IPS-18a (cell line): ENCODE measurements around the gene ATG16L1.
"Not testable (repeated sequence)": the region's sequence is repeated elsewhere in the genome, so short reads cannot be mapped to it uniquely, and the experiment has no call there.

Experiments used
- H3K27ac ChIP-seq: one replicate; pipeline ENCODE4 v1.5.1; 2013; ENCODE audit warnings: low read length
- H3K27me3 ChIP-seq: one replicate; pipeline ENCODE4 v1.6.1; 2013; ENCODE audit warnings: mild to moderate bottlenecking, low read length; ENCODE audit not compliant: control insufficient read depth, insufficient read depth
- H3K36me3 ChIP-seq: one replicate; pipeline ENCODE4 v1.6.1; 2013; ENCODE audit warnings: low read depth, low read length; ENCODE audit not compliant: control insufficient read depth
- H3K4me1 ChIP-seq: one replicate; pipeline ENCODE4 v1.6.1; 2013; ENCODE audit warnings: low read depth, low read length; ENCODE audit not compliant: control insufficient read depth
- H3K4me3 ChIP-seq: one replicate; pipeline ENCODE4 v1.5.1; 2013; ENCODE audit warnings: low read length
- H3K9ac ChIP-seq: one replicate; pipeline ENCODE4 v1.6.1; 2013; ENCODE audit warnings: mild to moderate bottlenecking, low read length, moderate library complexity
- H3K9me3 ChIP-seq: one replicate; pipeline ENCODE4 v1.6.1; 2013; ENCODE audit warnings: low read depth, low read length; ENCODE audit not compliant: control insufficient read depth

ATG16L1 gene

DNA sequence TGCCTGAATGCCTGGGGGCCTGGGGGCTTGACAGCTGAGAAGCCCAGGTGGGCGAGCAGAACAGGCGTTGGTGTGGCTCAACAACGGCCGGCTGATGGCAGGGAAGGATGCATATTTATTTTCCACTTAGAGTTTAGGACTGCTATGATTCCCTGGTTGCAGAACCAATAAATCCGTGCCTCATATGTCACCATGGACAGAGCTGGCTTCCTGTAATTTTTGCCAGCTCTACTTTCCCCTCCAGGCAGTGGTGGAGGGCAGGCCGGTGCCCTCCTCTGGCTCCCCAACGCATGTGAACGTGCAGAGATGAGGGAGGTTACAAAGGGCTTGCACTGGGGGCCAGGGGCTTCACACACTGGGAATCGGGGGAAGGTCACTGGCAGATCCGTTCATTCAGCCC lies 74.3 kb downstream of the ATG16L1 start:
- Histone ChIP-seq H3K27me3 (peaks cover 42% of the 10 kb centered on the region), H3K9me3 (no peaks in the 10 kb centered on the region), H3K27ac (no peak overlapping the region), H3K9ac (no peak overlapping the region), H3K4me3 (no peak overlapping the region), H3K4me1 (peaks cover 16% of the 10 kb centered on the region), H3K36me3 (no peaks in the 10 kb centered on the region)

DNA sequence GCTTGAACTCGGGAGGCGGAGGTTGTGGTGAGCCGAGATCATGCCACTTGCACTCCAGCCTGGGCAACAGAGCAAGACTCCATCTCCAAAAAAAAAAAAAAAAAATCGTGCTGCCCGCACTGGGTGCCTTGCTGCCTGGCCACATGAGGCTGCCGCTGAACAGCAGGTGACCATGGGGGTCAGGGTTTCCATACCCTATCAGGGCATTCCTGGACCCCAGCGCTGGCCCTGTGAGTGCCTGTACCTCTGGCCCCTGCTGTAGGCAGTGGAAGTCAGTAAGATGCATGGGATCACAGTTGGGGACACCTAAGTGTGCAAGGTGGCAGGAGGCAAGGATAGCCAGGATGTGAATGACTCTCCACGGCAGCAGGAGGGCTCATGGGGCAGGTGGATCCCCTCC lies 75.0 kb downstream of the ATG16L1 start:
- peaks cover 49% of the 10 kb centered on the region for H3K27me3 ChIP-seq
- no peak overlapping the region for H3K27ac ChIP-seq
- H3K4me1 ChIP-seq: peaks cover 16% of the 10 kb centered on the region
- H3K4me3 ChIP-seq: no peak overlapping the region
- H3K9me3 ChIP-seq: no peaks in the 10 kb centered on the region
- H3K36me3 ChIP-seq: no peaks in the 10 kb centered on the region
- H3K9ac ChIP-seq: no peak overlapping the region

DNA sequence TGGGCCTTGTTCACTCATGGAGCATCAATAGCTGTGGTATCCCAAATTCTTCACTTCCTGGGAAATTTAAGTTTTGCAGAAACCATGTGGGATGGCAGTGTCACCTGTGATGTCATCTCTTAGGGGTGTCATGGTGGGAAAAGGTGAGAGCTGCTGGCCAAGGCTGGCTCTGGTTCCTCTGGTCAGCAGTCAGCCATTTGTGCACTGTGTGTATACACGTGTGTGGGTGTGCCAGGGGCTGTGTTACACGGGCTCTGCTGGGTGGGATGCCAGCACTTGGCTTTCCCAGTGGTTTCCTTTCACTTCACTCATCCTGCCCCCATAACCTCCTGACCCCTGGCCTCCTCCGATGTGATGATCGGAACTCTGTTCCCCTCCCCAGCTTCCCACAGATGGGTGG lies 77.4 kb downstream of the ATG16L1 start:
- H3K27me3 ChIP-seq: peaks cover 73% of the 10 kb centered on the region
- H3K36me3 ChIP-seq: no peaks in the 10 kb centered on the region
- H3K9me3 ChIP-seq: no peaks in the 10 kb centered on the region
- H3K9ac ChIP-seq: no peak overlapping the region
- H3K27ac ChIP-seq: no peak overlapping the region
- H3K4me3 ChIP-seq: no peak overlapping the region
- H3K4me1 ChIP-seq: peaks cover 16% of the 10 kb centered on the region

DNA sequence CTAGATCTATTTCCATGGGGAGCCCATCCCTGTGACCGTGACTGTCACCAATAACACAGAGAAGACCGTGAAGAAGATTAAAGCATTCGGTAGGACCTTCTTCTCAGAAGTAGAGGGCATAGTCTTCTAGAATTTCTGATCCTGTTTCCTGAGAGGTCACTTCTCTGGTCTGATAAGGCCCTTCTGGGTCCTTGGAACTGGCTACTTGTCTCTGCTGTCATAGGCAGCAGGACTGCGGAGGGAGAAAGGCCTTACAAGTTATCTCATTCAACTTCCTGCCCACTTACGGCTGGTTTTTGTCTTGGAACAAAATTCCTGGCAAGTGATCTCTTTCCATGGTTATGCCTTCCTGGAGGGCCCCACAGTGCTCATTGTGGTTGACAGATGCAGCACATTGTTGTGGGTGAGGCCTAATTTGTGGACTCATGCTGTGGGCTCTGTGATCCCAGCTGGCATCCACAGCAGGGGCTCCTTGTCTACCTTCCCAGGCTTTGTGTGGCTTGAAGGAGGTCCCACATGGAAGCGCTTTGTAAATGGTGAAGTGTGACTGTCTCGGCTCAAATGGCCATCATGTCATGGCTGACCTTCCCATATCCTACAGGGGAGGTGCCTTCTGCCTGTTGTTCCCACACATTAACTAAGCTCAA lies 78.1 kb downstream of the ATG16L1 start:
- H3K4me1 ChIP-seq: peaks cover 16% of the 10 kb centered on the region
- no peak overlapping the region for H3K4me3 ChIP-seq
- peaks cover 79% of the 10 kb centered on the region for H3K27me3 ChIP-seq
- H3K27ac ChIP-seq: no peak overlapping the region
- no peak overlapping the region for H3K9ac ChIP-seq
- no peaks in the 10 kb centered on the region for H3K36me3 ChIP-seq
- no peaks in the 10 kb centered on the region for H3K9me3 ChIP-seq

DNA sequence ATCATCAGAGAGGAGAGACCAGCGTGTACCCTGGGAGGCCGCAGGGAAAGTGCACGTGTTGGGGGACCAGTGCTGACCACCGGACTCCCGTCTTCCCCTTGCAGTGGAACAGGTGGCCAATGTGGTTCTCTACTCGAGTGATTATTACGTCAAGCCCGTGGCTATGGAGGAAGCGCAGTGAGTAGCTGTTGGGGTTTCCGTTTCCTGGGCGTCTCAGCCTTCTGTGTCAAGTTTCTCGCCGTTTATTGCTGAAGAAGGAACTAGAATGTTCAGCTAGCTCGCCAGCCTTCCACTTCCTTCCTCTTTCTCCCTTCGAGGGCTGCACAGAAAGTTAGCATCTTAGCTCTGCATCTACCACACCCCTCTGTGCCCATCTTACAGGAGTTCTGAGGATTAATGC lies 80.1 kb downstream of the ATG16L1 start:
- Histone ChIP-seq H3K4me3 (no peak overlapping the region), H3K27ac (no peak overlapping the region), H3K27me3 (peaks cover 83% of the 10 kb centered on the region), H3K9ac (no peak overlapping the region), H3K9me3 (no peaks in the 10 kb centered on the region), H3K36me3 (no peaks in the 10 kb centered on the region), H3K4me1 (peaks cover 16% of the 10 kb centered on the region)

DNA sequence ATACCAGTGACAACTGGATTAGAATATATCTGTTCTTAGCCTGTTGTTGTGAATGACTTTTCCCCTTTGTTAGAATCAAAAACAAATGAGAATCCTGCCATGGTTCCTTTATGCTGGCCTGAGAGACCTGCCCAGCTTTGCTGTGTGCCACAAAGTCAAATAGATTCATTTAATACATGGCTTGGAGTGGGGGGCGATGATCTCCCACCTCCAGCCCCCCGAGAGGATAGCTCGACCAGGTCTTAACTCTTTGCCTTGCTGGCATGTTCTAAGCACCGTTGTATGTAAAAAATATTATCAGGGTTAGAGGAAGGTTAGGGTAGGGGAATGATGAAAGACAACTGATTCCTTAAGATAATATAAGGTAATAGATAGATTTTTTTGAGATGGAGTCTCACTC lies 80.7 kb downstream of the ATG16L1 start:
- Histone ChIP-seq H3K27ac (no peak overlapping the region), H3K27me3 (peaks cover 77% of the 10 kb centered on the region), H3K4me3 (no peak overlapping the region), H3K4me1 (peaks cover 16% of the 10 kb centered on the region), H3K36me3 (no peaks in the 10 kb centered on the region), H3K9ac (no peak overlapping the region), H3K9me3 (no peaks in the 10 kb centered on the region)

DNA sequence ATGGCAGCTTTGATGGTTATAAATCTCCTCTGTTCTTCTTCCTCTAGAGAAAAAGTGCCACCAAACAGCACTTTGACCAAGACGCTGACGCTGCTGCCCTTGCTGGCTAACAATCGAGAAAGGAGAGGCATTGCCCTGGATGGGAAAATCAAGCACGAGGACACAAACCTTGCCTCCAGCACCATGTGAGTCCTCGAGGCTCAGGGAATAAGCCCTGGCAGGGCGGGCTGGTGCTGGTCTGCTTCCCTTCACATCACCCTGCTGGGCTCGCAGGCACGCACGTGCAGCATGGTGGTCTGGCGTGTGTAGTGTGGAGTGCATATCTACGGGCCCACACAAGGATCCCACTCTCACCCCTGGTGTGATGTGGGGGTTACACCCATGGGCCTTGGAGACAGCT lies 83.4 kb downstream of the ATG16L1 start:
- Histone ChIP-seq H3K27ac (no peak overlapping the region), H3K4me3 (no peak overlapping the region), H3K9me3 (no peaks in the 10 kb centered on the region), H3K36me3 (no peaks in the 10 kb centered on the region), H3K9ac (no peak overlapping the region), H3K4me1 (peaks cover 2% of the 10 kb centered on the region), H3K27me3 (peaks cover 51% of the 10 kb centered on the region)

DNA sequence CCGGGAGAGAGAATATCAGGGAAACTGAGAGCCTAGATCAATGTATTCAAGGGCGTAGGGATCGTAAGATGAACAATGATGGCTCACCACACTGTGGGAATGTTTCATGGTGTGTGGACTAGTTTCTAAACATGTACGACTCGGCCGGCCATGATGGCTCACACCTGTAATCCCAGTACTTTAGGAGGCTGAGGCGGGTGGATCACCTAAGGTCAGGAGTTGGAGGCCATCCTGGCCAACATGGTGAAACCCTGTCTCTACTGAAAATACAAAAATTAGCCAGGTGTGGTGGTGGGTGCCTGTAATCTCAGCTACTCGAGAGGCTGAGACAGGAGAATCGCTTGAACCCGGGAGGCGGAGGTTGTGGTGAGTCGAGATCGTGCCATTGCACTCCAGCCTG lies 84.6 kb downstream of the ATG16L1 start:
- H3K9me3 ChIP-seq, H3K27ac ChIP-seq, H3K4me3 ChIP-seq, H3K4me1 ChIP-seq, H3K9ac ChIP-seq, H3K36me3 ChIP-seq: not testable (repeated sequence)
- peaks cover 40% of the 10 kb centered on the region for H3K27me3 ChIP-seq

DNA sequence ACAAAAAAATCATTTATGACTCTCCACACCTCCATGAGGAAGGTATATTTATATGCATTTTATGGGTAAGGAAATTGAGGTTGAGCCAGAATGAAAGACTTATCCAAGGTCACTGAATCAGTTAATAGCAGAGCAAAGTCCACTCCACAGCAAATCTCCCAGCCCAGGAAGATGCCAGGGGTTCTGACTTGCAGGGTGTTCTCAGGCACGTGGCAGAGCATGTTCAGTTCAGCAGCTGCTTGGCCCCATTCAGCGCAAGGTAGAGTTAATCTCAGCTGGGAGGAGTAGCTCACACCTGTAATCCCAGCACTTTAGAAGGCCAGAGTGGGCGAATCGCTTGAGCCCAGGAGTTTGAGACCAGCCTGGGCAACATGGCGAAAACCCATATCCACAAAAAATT lies 85.1 kb downstream of the ATG16L1 start:
- Histone ChIP-seq H3K27ac (no peak overlapping the region), H3K4me3 (no peak overlapping the region), H3K9ac (no peak overlapping the region), H3K4me1 (no peaks in the 10 kb centered on the region), H3K27me3 (peaks cover 35% of the 10 kb centered on the region), H3K9me3 (no peaks in the 10 kb centered on the region), H3K36me3 (no peaks in the 10 kb centered on the region)

DNA sequence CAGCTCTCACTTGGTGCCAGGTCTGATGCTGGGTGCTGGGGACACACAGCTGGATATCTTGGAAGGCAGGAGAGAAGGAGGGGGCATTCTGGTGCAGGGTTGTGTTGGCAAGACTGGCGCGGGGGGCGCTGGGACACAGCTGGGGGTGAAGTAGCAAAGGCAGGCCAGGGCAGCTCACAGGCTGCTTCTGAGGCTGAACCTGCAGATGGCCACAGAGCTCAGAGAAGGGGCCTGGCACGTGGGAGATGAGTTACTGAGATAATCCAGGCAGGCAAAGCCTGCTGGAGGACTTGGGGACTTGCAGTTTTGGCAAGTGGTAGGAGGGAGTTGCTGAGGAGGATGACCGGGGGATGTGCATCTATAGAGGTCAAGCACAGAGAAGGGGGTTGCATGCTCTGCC lies 86.6 kb downstream of the ATG16L1 start:
- Histone ChIP-seq H3K4me3 (no peak overlapping the region), H3K4me1 (no peaks in the 10 kb centered on the region), H3K9ac (no peak overlapping the region), H3K27me3 (peaks cover 20% of the 10 kb centered on the region), H3K36me3 (no peaks in the 10 kb centered on the region), H3K27ac (no peak overlapping the region), H3K9me3 (no peaks in the 10 kb centered on the region)

DNA sequence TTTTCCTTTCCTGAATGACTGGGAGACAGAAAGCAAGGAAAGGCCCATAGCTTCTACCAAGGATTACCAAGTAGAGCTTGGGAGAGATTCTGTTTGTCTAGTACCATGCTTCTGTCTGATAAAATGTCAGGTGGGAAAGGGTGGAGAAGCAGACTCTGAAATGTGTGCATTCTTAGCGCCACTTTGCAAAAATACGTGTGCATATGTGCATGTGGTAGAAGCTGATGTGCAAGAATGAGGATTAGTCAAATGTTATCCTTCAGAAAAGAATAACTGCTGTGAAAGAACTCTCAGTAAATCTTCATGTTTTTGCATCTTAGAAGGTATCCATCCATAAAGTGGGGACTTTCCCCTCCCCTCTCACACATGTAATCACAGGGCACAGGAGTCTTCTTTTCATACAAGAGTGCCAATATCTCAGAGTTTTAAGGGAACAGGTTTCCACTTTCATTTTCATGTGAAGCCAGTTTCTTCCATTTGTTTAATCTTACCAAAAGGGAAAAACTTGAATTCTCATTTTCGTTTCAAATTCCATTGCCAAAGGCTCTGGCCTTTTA lies 87.4 kb downstream of the ATG16L1 start:
- peaks cover 12% of the 10 kb centered on the region for H3K27me3 ChIP-seq
- no peak overlapping the region for H3K9ac ChIP-seq
- no peak overlapping the region for H3K27ac ChIP-seq
- H3K4me3 ChIP-seq: no peak overlapping the region
- no peaks in the 10 kb centered on the region for H3K36me3 ChIP-seq
- no peaks in the 10 kb centered on the region for H3K9me3 ChIP-seq
- no peaks in the 10 kb centered on the region for H3K4me1 ChIP-seq

DNA sequence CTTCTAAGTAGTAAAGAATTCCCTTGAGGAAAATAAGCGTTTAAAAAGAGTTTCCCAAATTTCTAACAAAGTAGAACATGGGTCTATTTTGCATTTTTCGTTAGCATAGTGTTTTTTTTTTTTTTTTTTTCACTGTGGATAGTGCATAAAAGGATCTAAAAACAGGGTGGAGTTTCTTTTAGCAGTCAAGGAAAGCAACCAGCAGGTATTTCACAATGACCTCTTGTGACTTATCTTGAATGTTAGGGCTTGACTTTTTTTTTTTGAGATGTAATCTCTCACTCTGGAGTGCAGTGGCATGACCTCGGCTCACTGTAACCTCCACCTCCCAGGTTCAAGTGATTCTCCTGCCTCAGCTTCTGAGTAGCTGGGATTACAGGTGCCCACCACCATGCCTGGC lies 88.0 kb downstream of the ATG16L1 start:
- no peaks in the 10 kb centered on the region for H3K36me3 ChIP-seq
- H3K4me3 ChIP-seq: no peak overlapping the region
- H3K9me3 ChIP-seq: no peaks in the 10 kb centered on the region
- peaks cover 7% of the 10 kb centered on the region for H3K27me3 ChIP-seq
- no peak overlapping the region for H3K27ac ChIP-seq
- no peaks in the 10 kb centered on the region for H3K4me1 ChIP-seq
- H3K9ac ChIP-seq: no peak overlapping the region
